Measurements from ENCODE around the gene TRIM6.

GRCh38 chr11:5580577-5580976 is 15.9 kb upstream of the TRIM6 start, which contains the start of gene OR52B6:
- TF ChIP-seq CTCF (IDR thresholded peaks at IDR 0.05) (no peak), POLR2AphosphoS5 (IDR thresholded peaks at IDR 0.05; ENCODE audit: low read depth, low read length) (no peak), SIN3A (IDR thresholded peaks at IDR 0.05; ENCODE audit: borderline replicate concordance, insufficient read depth, low read depth, low read length) (no peak), REST (IDR thresholded peaks at IDR 0.05; ENCODE audit: insufficient read depth in 1 of 2, low read depth in 2 of 2, low read length in 1 of 2) (no peak), TCF7L2 (IDR thresholded peaks at IDR 0.05; ENCODE audit: low read depth, low read length) (no peak)
